ENCODE measurements around the gene COL6A6. TPM values are rescaled to one million over a fixed set of nuclear protein-coding genes. Genes with fewer than 3 reads are reported as not detected.

The COL6A6 gene
- total RNA-seq, 1 donor from 2014 or later = not detected

DNA sequence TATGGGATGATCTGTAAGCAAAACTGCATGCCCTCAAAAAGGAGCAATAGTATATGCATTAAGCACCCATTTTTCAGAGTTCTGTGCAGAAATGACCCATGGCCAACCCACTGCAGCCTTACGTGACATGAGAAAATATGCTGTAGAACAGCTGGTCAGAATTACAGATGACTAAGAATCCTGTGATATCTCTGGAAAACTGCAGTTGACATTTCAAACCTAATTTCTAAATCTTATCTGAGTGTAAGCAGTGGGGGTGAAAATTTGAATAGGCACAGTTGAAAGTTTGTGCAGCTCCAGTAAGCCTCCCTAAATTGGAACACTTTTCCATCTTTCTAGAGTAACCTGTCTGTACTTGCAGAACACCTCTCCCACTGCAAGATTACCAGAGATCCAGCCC is 28.7 kb upstream of the COL6A6 start:
- DNase-seq (ENCODE audit: extremely low spot score in 2 of 2) = no peak
- TF ChIP-seq POLR2A (IDR thresholded peaks at IDR 0.05) (no peak), CTCF (IDR thresholded peaks at IDR 0.05) (no peak), POLR2AphosphoS5 (IDR thresholded peaks at IDR 0.05; ENCODE audit: insufficient read depth in 1 of 2, low read depth in 1 of 2) (no peak)
- Histone ChIP-seq H3K27me3 (no peaks in the 10 kb centered on the region), H3K4me3 (no peak overlapping the region), H3K9me3 (no peaks in the 10 kb centered on the region), H3K4me1 (no peaks in the 10 kb centered on the region), H3K27ac (no peak overlapping the region), H3K36me3 (no peaks in the 10 kb centered on the region)
- intact Hi-C loops (cut with DNase I) = no loop called here

DNA sequence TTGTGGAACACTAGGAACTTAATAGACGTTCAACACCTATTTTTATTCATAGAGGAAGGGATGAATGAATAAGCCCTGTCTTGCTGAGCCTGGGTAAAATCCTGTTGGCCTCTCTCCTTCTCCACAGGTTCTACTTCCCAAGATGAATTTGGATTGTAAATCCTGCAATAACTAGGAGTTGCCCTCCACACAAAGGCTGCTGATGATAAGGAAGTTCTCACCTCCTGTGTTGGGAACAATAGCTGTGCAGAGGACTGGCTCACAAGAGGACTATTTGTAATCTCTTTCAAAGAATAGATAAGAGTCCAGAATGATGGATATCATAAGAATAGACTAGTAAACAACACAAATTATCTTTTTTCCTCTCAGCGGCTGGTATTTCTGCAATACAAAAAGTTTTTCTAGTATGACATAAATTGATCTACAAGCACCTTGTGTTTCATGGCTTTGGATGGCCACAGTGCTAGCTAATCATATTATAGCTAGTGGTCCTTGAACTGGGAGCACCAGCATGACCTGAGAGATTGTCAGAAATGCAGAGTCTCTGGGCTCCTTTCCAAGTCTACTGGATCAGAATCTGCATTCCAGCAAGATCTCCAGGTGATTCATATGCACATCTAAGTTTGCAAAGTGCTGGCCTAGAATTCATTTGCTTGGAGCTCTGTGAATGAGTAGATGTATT is 28.1 kb upstream of the COL6A6 start:
- H3K4me1 ChIP-seq = no peaks in the 10 kb centered on the region
- TF ChIP-seq POLR2A (IDR thresholded peaks at IDR 0.05) (no peak), CTCF (IDR thresholded peaks at IDR 0.05) (no peak), POLR2AphosphoS5 (IDR thresholded peaks at IDR 0.05; ENCODE audit: insufficient read depth in 1 of 2, low read depth in 1 of 2) (no peak)
- no peak overlapping the region for H3K4me3 ChIP-seq
- intact Hi-C loops (cut with DNase I) = no loop called here
- no peaks in the 10 kb centered on the region for H3K9me3 ChIP-seq
- DNase-seq (ENCODE audit: extremely low spot score in 2 of 2) = no peak
- H3K27ac ChIP-seq = no peak overlapping the region
- no peaks in the 10 kb centered on the region for H3K27me3 ChIP-seq
- no peaks in the 10 kb centered on the region for H3K36me3 ChIP-seq

- no peaks in the 10 kb centered on the region for H3K9me3 ChIP-seq
- H3K36me3 ChIP-seq = no peaks in the 10 kb centered on the region
- no peaks in the 10 kb centered on the region for H3K27me3 ChIP-seq
- intact Hi-C loops (cut with DNase I) = no loop called here
- DNase-seq (ENCODE audit: extremely low spot score in 2 of 2) = no peak
- TF ChIP-seq POLR2A (IDR thresholded peaks at IDR 0.05) (no peak), POLR2AphosphoS5 (IDR thresholded peaks at IDR 0.05; ENCODE audit: insufficient read depth in 1 of 2, low read depth in 1 of 2) (no peak), CTCF (IDR thresholded peaks at IDR 0.05) (no peak)
- H3K27ac ChIP-seq = no peak overlapping the region
- H3K4me1 ChIP-seq = no peaks in the 10 kb centered on the region
- H3K4me3 ChIP-seq = no peak overlapping the region
These were observed 26.7 kb upstream of the COL6A6 start for GRCh38 chr3:130490241-130490640.

- DNase-seq (ENCODE audit: extremely low spot score in 2 of 2) = no peak
- no peak overlapping the region for H3K4me3 ChIP-seq
- no peaks in the 10 kb centered on the region for H3K9me3 ChIP-seq
- H3K4me1 ChIP-seq = no peaks in the 10 kb centered on the region
- intact Hi-C loops (cut with DNase I) = no loop called here
- H3K27me3 ChIP-seq = no peaks in the 10 kb centered on the region
- TF ChIP-seq POLR2AphosphoS5 (IDR thresholded peaks at IDR 0.05; ENCODE audit: insufficient read depth in 1 of 2, low read depth in 1 of 2) (no peak), CTCF (IDR thresholded peaks at IDR 0.05) (no peak), POLR2A (IDR thresholded peaks at IDR 0.05) (no peak)
- no peak overlapping the region for H3K27ac ChIP-seq
- H3K36me3 ChIP-seq = no peaks in the 10 kb centered on the region
These were observed 25.5 kb upstream of the COL6A6 start for GRCh38 chr3:130491431-130491830.

GRCh38 chr3:130504701-130505100 is 12.3 kb upstream of the COL6A6 start:
- intact Hi-C loops (cut with DNase I) = no loop called here
- DNase-seq (ENCODE audit: extremely low spot score in 2 of 2) = no peak
- Histone ChIP-seq H3K27me3 (no peaks in the 10 kb centered on the region), H3K36me3 (no peaks in the 10 kb centered on the region), H3K27ac (no peak overlapping the region), H3K4me1 (no peaks in the 10 kb centered on the region), H3K9me3 (no peaks in the 10 kb centered on the region), H3K4me3 (no peak overlapping the region)
- TF ChIP-seq POLR2A (IDR thresholded peaks at IDR 0.05) (no peak), POLR2AphosphoS5 (IDR thresholded peaks at IDR 0.05; ENCODE audit: insufficient read depth in 1 of 2, low read depth in 1 of 2) (no peak), CTCF (IDR thresholded peaks at IDR 0.05) (no peak)
